Hematopoietic multipotent progenitor cell treated with erythropoietin and hydrocortisone succinate and interleukin-3 and kit ligand, for 17 days (in vitro differentiated cells): Measurements from ENCODE around the gene BRINP2.

Experiments used
- DNase-seq: peaks from one replicate; pipeline ENCODE4 v3.0.0-alpha.2; 2015; ENCODE audit warnings: low spot score

Gene BRINP2, protein sequence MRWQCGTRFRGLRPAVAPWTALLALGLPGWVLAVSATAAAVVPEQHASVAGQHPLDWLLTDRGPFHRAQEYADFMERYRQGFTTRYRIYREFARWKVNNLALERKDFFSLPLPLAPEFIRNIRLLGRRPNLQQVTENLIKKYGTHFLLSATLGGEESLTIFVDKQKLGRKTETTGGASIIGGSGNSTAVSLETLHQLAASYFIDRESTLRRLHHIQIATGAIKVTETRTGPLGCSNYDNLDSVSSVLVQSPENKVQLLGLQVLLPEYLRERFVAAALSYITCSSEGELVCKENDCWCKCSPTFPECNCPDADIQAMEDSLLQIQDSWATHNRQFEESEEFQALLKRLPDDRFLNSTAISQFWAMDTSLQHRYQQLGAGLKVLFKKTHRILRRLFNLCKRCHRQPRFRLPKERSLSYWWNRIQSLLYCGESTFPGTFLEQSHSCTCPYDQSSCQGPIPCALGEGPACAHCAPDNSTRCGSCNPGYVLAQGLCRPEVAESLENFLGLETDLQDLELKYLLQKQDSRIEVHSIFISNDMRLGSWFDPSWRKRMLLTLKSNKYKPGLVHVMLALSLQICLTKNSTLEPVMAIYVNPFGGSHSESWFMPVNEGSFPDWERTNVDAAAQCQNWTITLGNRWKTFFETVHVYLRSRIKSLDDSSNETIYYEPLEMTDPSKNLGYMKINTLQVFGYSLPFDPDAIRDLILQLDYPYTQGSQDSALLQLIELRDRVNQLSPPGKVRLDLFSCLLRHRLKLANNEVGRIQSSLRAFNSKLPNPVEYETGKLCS

DNA sequence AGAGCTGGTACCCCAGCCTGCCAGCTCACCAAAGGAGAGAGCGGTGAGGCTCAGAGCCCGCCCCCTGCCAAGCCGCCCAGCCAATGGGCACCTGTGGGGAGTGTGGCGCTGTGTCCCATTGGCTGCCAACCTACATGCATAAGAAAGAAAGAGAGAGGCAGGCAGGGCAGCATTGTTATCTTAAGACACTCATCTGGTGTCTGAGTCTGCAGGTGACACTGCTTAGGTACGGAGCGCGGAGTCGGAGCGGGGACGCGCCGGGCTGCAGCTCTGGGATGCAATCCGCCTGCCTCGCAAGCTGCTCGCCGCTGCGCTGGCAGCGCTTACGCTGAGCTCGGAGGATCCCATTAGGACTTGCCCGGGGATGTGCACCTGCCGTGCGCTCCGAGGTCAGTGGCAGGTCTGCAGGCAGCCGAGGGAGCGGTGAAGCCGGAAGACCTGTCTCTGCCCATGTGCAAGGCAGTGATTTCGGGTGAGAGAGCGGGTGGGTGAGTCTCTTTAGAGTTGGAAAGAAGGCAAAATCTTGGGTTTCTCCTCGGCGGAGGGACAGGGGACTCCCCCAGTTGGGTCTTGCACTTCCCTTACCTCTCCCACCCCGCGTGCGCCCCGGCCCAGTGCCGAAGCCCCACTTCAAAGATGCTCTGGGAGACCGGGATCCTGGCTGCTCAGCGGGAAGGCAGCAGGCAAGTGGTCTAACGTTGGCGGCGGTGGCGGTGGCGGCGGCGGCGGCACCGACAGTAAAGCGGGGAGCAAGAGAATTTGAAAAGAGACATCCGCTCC, at the start of gene BRINP2:
Gene BRINP2, plus strand, starts transcription at position 203 of the 780 bp plus-strand sequence. CDS start 58,919 bp downstream, outside the sequence.
- no peak for DNase-seq

DNA sequence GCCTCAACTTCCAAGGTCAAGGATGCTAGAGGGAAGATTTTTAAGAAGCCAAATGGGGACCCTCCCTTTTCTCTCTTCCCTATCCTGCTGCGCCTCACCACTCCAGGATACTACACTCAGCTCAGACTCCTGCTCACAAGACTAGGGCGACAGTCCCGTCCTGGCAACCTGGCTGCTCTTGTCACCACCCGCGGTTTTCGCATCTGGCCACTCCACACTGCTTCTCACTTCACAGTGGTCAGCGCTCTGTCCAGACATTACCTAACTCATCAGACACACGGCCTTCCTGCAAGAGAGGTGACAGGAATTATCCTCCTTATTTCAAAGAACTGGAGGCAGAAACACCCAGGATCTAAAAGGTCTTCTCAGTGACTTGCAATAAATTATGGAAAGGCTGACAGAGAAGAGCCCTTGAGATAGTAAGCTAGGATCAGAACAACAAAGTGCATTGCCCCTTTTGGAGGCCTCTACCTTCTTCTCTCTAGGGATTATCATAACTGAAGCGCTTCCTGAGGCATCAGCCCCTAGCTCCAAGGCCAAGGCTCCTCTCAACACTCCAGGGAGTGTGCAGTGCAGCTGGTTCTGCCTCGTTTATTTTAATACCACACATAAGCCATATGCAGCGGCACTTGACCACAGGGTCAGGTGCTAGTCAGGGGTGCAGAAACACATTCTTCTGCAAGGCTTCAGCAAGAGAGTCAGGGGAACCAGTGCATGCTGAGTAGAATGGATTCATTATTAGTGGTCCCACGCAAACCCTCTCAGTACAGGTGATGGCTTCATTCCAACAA, 48.1 kb upstream of the BRINP2 start:
- DNase-seq = no peak

DNA sequence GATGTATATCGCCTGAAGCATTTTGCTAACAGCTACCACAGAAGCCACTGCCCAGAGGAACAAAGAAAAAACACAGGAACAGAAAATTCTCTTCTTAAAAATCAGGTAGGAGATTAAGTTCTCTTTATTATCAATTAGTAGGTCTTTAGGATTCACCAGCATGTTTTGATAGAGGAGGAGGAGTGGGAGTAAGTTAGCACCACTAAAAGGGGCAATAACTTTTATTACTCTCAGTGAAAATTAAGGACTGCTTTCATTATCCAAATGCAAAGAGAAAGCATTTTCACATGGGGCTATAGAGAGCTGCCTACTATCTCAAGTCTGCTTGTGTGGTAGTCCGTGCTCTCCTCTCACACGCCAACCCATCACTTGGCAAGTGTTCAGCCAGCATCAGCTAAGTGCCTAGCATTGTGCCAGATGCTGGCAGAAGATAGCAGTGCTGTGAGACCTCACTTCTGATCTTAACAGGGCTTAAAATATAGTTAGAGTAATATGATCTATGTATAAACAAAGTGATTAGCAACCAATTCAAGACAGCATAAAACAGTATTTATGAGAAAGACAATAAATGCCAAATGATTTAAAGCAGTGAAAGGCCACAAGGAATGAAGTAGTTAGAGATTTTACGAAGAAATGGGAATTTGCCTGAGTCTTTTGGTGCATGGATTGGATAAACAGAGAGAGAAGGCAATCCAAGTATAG, 46.0 kb upstream of the BRINP2 start:
- no peak for DNase-seq

DNA sequence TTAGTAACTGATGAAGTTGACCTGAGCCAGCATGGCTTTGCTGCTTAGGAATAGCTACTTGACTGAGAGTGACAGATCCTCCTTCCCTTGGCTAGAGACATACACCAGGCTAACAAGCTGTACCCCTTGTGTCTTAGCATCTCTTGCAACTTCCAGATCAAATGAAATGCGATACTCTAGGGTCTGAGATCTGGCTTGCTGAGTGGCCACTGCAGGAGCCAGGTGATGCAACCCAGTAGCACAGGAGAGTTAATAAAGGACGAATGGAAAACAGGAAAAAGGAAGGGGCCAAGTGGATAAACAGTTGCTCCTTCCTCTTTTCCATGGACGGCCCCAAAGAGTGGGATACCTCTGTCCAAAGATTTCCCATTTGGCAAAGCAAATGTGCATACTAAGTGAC, 44.5 kb upstream of the BRINP2 start:
- no peak for DNase-seq

DNA sequence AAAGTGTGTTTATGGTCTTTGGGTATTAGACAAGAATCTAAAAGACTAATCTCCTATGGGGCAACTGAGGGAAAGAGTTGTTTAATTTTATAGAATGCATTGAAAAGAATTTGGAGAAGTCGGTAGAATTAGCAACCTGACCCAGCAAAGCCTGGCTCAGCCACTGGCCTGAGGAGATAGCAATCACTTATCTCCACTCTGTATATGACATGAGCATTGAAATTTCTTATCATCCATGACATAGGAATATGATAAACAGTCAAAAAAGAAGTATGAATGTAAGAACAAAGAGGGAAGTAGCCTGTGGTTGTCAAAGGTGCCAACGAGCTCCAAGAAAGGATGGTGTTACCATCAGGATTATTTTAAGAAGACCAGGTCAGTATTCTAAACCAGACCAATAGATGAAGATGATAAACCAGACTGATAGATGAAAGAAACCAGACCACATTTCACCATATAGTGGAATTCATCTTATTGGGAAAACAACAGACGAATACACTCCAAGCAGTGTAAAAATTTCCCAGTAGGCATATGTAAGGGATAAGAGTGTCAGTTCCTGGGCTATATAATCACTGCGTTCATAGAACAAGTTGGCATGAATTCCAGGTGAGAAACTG, 42.0 kb upstream of the BRINP2 start:
- DNase-seq = no peak

DNA sequence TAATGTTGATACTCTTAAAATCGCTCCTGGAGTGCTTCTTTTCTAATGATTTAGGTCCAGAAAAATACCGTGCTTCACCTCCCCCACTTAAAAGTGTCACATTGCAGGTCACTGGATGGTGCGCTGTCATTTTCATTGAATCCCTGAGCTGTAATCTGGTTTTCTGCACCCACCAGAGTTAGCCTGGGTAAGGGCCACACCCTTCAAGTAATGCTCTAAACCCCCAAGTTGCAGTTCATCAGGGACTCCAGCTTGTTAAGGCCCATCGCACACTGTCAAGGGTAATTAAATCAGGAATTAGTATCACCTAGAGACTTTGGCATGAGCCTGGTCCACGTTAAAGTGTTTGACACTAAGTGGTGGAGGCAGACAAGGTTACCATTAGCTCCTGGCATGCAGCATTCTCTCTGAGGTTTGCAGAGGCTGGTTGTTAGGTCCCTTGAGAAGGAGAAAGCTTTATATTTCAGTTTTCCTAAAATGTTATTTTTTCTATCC, 40.3 kb upstream of the BRINP2 start:
- no peak for DNase-seq

DNA sequence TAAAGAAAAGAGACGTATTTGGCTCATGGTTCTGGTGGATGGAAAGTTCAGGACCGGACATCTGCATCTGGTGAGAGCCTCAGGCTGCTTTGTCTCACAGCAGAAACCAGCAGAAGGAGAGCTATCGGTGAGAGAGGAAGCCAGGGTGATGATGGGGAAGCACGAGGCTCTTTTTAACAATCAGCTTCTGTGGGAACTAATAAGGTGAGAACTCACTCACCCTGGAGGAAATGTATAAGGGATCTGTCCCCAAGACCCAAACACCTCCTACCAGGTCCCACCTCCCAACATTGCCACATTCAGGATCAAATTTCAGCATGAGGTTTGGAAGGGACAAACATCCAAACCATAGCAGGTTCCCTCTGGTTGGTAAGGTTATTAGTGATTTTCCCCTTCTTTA, 39.0 kb upstream of the BRINP2 start:
- DNase-seq = no peak

DNA sequence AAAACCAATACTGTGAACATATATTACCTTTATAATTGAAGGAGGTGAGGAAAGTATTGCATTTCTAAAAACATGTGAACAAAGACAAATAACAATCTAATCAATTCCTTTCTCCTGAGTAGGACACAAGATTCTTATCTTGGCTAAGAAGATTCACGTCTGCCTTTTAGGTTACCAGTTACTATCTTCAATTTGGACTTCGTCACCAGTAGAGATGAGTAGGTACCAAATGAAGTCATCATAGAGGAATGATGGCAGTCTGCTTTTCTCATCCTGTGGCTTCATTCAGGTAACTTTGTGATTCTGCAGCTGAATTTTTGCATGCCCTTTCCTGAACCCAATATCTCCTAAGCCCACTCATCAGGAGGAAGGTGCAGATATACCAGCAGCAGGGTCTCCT, 38.6 kb upstream of the BRINP2 start:
- no peak for DNase-seq

DNA sequence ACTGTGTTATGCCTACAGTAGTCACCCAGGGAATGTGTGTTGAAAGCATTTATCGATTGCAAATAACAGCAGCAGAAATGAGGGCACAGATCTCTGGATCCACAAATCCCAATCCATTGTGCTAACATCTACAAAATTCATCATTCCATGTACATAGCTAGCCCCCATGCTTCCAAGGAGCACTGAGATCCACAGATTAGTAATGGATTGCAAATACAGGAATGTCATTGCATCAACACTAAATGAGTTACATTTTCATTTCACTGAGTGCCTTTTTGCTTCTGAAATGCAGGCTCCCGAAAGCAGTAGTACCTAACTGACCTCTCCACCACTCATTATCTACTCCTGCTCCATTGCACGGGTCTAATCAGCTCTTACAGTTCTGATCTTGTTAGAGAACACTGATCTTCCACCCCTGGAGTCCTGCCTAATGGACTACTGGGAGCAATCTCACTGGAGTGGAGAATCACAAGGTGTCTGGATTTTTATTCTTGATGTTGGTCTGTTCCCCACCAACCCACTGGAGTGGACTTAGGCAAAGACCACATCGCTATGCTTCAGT, 36.7 kb upstream of the BRINP2 start:
- DNase-seq = no peak

DNA sequence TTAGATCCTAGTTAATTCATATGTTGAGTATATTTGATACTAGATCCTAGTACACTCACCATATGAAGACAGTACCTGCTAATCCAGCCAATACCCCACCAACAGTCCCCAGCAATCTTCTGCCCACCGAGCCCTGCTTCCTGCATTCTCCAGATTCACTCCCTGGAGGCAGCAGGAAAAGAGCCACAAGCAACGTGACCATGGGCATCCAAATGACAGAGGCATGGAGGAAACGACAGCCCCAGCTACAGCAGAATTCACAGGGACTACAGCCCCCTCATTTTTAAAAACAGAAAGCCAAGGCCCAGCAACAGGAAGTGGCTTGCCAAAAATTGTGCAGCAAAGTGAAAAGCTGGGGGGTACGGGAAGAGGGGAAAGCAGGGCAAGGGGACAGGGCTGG, 35.5 kb upstream of the BRINP2 start:
- no peak for DNase-seq

DNA sequence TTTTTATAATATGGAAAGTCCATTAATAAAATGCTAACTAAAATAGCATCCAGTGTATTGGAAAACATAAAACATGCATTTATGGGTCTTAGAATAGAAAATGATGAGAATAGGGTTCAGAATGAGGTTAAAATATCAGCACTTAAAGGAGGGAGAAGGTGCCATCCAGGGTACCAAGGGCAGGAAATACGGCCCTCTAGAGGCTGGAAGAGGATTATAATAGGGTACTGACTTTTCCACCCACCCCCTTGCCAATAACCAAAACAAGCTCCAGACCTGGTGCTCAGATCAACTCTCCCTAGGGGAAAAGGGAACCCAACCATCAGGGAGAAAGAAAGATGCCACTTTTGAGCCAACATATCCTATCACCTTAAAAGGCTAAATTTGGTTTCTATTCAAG, 32.9 kb upstream of the BRINP2 start:
- DNase-seq = no peak

DNA sequence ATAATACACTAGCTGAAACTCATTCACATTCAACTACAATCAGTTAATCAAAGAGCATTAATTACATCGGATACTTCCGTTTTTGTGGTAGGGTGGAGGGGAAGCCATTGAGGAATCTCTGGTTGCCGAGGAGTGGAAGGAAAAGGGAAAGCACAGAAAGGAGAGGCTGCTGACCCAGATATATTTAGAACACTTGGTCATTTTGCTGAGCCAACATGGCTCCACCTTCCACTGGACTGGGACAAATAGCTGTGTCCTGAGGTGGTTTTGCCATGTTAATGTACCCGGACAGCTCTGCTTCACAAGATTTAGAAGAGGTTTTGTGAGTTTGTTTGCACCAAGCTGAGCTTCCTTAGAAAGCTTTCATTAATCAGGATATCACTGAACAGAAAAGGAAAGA, 32.4 kb upstream of the BRINP2 start:
- no peak for DNase-seq

DNA sequence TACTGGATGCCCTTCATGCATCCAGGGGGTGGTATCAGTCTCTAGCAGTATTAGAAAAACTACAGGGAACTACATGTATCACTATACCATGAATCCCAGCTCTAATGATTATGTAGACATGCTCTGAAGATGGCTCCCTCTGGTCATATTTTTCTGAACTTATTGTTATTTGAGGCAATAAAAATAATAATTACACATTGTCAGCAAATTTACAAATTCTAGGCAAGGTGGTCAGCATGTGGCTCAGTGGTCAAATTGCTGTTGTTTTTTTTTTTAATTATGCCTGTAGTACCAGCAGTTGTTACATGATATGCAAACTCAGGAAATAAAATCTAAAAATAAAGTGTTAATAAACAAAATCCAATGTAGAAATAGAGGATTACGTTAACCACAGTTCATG, 28.7 kb upstream of the BRINP2 start:
- DNase-seq = no peak

DNA sequence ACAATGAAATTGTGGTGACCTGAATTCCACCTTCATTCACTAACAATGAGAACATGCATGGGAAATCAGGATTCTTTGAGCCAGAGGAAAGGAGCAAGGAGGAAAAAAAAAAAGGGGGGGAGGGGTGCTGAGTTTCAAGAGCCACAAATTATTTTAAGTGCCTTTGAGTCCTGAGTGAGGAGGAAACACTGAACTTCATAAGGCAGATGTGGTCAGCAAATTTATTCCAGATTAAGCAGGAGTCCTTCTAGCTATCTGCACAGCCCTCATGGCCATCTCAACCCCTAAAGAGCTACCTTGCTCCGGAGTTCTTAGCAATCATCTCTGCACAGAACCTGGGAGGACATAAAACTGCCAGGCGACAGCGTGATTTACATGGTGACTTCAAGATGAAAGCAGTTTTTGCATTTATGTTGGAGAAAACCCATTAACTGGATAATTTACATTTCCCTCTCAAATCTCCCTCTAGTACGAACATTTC, 27.9 kb upstream of the BRINP2 start:
- no peak for DNase-seq

DNA sequence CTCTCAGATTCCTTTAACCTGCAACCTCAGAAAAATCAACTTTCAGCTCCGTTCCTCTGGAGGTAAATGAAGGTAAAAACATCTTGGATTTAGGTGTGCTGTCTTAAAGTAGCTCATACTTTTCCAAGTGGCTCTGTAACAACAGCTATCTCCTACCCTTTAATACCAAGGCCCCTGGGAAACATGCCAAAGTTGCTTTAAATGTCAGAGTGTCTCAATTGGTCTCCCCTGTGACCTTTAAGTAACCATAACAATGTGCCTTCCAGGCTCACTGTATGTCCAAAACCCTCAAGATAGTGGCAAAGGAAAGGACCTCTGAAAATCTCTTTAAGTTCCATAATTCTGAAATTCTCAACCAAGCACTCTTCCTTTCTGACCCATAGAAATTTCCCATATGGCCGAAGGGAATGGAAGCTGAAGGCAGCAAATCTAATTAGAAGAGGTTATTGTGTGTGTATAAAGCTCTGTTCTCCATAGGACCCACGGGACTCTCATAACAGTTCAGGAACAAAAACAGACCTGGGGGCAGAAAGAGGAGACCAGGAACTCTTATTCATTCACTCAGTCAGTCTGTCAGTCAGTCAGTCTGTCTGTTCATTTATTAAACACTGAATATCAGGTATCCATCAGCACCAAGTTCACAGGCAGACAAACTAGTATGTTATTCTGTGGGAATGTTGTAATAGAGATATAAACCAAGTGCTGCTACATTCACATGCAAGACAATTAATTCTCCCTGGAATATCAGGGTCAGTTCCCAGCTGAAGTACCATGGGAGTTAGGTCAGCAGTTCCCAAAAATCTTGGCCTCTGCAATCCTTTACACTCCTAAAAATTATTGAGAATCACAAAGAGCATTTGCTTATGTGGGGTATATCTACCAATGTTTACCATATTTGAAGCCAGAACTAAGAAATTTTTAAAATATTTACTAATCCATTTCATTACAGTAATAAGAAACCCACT, 25.4 kb upstream of the BRINP2 start:
- DNase-seq = no peak

DNA sequence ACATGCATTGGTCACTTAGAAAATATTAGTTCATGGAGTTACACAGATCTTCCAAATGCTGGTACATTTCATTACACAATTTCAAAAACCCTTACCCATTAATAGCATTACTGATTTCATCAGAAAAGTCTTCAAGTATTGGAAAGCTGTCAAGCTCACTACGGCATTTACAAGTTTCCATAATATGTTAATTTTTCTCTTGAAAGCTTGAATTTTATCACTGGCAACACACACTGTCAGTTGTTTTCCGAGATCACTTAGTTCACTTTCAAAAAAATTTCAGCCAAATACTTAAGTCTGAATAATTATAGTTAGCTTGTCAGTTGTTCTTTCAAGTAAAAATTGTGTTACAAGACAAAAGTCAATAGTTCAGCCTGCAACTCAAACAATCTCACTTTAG, 24.3 kb upstream of the BRINP2 start:
- no peak for DNase-seq

DNA sequence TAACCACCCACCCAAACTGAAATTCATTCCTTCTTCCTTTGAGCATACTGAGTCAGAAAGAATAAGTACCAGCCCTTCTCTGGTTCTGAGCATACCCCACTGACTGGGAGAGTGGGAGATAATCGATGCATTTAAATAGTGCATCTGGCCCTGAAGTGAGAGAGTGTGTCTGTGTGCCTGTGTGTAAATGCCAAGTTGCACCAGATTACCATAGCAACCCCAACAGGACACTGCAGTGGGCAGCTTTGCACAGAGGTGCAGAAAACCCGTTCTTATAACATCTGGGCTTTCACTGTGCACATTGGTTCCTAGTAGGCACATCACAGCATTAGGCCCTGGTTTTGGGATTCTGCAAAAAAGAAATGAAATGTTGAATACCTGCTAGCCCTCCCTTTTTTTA, 8.5 kb upstream of the BRINP2 start:
- DNase-seq = no peak

DNA sequence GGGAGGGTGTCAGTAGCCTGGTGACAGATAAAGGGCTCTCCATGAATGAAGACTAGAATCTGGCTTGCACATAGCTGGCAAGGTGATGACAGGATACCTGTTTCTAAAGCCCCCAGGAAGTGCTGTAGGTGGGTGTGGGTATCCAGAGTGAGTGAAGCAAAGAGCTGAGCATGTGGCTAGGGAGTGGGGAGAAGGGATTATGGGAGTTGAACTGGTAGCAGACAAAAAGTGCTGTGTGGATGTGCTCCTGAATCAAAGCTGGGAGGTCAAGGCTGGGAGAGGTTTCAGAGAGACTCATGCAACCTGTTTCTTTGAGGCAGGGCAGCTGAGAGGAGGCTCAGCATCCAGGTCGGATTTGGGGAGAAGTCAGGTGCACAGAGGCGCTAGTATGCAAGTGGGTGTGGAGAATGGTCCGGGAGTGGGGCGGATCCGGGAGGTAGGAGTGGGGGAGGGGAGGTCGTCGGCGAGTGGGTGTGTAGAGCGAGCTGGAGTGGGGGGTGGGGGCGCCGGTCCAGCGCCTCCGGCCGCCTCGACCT, 6.8 kb upstream of the BRINP2 start:
- DNase-seq = no peak
